K562 (cell line): Measurements from ENCODE around the gene FRMD5. TPM values are rescaled to one million over a fixed set of nuclear protein-coding genes. Genes with fewer than 3 reads are reported as not detected.

Source experiments
- ATAC-seq: fragments of 200-7000 bp; cut with Tn5 transposase; 3 replicates; pipeline ENCODE4 v1.9.1; 2020; ENCODE audit warnings: moderate library complexity
- BruUV-seq: library from RNA; stranded (reverse); fragments of 400-500 nt; replicated peaks from 2 replicates; lab custom pipeline; 2021; lab: Mats Ljungman, UMichigan
- CTCF ChIA-PET: fragments of 300-600 bp; formaldehyde crosslinking; extraction: SDS; loops from one replicate; lab custom pipeline; 2021; ENCODE audit warnings: low intra/inter-chr PET ratio; lab: Yijun Ruan, JAX
- POLR2A ChIA-PET: fragments of 300-600, 350-650 bp; sonication (Branson Sonifier 250); formaldehyde crosslinking; extraction: SDS; loops from one replicate; lab custom pipeline; 2021; ENCODE audit warnings: antibody characterized with exemption, inconsistent platforms; lab: Yijun Ruan, JAX
- DNase-seq, 4 experiments: peaks; one replicate each; pipeline versions ENCODE4 v3.0.0 to v3.0.0-alpha.2; 2011 to 2018; ENCODE audit warnings: low spot score in 3 of 4, mixed read lengths in 3 of 4; ENCODE audit errors: extremely low read depth in 1 of 4
- FAIRE-seq: peaks from 2 replicates; lab custom pipeline; 2011; peaks lifted over from hg19 to GRCh38; lab: Jason Lieb, UNC
- H2AFZ ChIP-seq: 2 replicates; pipeline ENCODE4 v1.6.0; 2011; ENCODE audit warnings: low read depth, low read length, control low read depth, inconsistent platforms
- H3K27ac ChIP-seq: fragments of 200-600 bp; 3 replicates; pipeline ENCODE4 v1.8.0; 2011; ENCODE audit warnings: low read depth, mild to moderate bottlenecking, control low read depth, inconsistent platforms, low read length, moderate library complexity, mixed read lengths; ENCODE audit errors: extremely low read depth
- H3K27me3 ChIP-seq, 2 experiments: fragments of 300-600 bp in 1 of 2; 2 replicates in 1 of 2; 3 replicates in 1 of 2; pipeline versions ENCODE4 v1.6.0 to v1.8.0; 2011; ENCODE audit warnings: inconsistent platforms in 2 of 2, low read length in 2 of 2, mild to moderate bottlenecking in 1 of 2, mixed read lengths in 1 of 2, moderate library complexity in 1 of 2; ENCODE audit not compliant: control insufficient read depth in 2 of 2, insufficient read depth in 2 of 2
- H3K36me3 ChIP-seq: fragments of 300-600 bp; 3 replicates; pipeline ENCODE4 v1.8.0; 2011; ENCODE audit warnings: mild to moderate bottlenecking, low read length, inconsistent platforms; ENCODE audit not compliant: control insufficient read depth, insufficient read depth
- H3K4me1 ChIP-seq, 2 experiments: fragments of 200-600 bp in 1 of 2; replicated peaks in 1 of 2; 2 replicates in 1 of 2; 3 replicates in 1 of 2; pipeline versions ENCODE4 v1.5.1 to v1.8.0; 2011; ENCODE audit warnings: inconsistent platforms in 2 of 2, low read length in 2 of 2, mild to moderate bottlenecking in 1 of 2, mixed read lengths in 1 of 2, moderate library complexity in 1 of 2; ENCODE audit not compliant: control insufficient read depth in 2 of 2, insufficient read depth in 2 of 2
- H3K4me2 ChIP-seq: 2 replicates; pipeline ENCODE4 v1.6.1; 2011; ENCODE audit warnings: low read length, control low read depth, inconsistent platforms, mixed read lengths; ENCODE audit not compliant: insufficient read depth
- H3K4me3 ChIP-seq: fragments of 200-600 bp; sonication (generic), shearing (Covaris generic); 2 replicates; pipeline ENCODE4 v1.5.1; 2016; ENCODE audit warnings: control low read depth, inconsistent platforms
- H3K79me2 ChIP-seq: fragments of 200-600 bp; 3 replicates; pipeline ENCODE4 v1.8.0; 2011; ENCODE audit warnings: low read length, inconsistent platforms; ENCODE audit not compliant: control insufficient read depth, insufficient read depth
- H3K9ac ChIP-seq, 2 experiments: 2 replicates each; pipeline versions ENCODE4 v1.6.0 to v1.6.1; 2011; ENCODE audit warnings: low read depth in 2 of 2, low read length in 2 of 2, control low read depth in 1 of 2, inconsistent platforms in 1 of 2, mild to moderate bottlenecking in 1 of 2, mixed read lengths in 1 of 2; ENCODE audit not compliant: insufficient read depth in 1 of 2
- H3K9me1 ChIP-seq: one replicate; pipeline ENCODE4 v1.6.0; 2011; ENCODE audit warnings: inconsistent platforms, mild to moderate bottlenecking, low read length, moderate library complexity; ENCODE audit not compliant: control insufficient read depth, insufficient read depth
- H3K9me3 ChIP-seq: replicated peaks from 2 replicates; pipeline ENCODE4 v1.5.1; 2011; ENCODE audit warnings: low read depth, low read length, inconsistent platforms; ENCODE audit not compliant: control insufficient read depth, insufficient read depth
- H4K20me1 ChIP-seq: replicated peaks from 2 replicates; pipeline ENCODE4 v1.6.1; 2011; ENCODE audit warnings: low read length, inconsistent platforms, mixed read lengths; ENCODE audit not compliant: control insufficient read depth, insufficient read depth
- ARID3A ChIP-seq: IDR thresholded peaks from 2 replicates; pipeline ENCODE4 v1.6.1; 2012; ENCODE audit warnings: low read depth, low read length, improper control_type of control experiment, borderline replicate concordance
- BRD9 ChIP-seq: fragments of 450-650 bp; IDR thresholded peaks from 2 replicates; pipeline ENCODE4 v1.6.1; 2018; ENCODE audit warnings: low read depth; ENCODE audit not compliant: partially characterized antibody
- COPS2 ChIP-seq: fragments of 450-650 bp; conservative IDR thresholded peaks from 2 replicates; pipeline ENCODE4 v1.6.1; 2016; ENCODE audit warnings: mild to moderate bottlenecking, moderate library complexity
- CXXC5 ChIP-seq: fragments of 250-450 bp; sonication (Bioruptor Pico); IDR thresholded peaks from 2 replicates; pipeline ENCODE4 v1.8.0; 2022; ENCODE audit warnings: inconsistent platforms, mild to moderate bottlenecking, moderate library complexity
- E2F4 ChIP-seq: sonication (generic); formaldehyde crosslinking; IDR thresholded peaks from 2 replicates; pipeline ENCODE4 v1.8.0; 2022; ENCODE audit warnings: mild to moderate bottlenecking, low read depth, missing genetic modification reagents
- L3MBTL2 ChIP-seq: fragments of 450-650 bp; IDR thresholded peaks from 2 replicates; pipeline ENCODE4 v1.6.1; 2016; ENCODE audit warnings: mild to moderate bottlenecking, moderate library complexity
- MXI1 ChIP-seq: IDR thresholded peaks from 2 replicates; pipeline ENCODE4 v1.6.1; 2011; ENCODE audit warnings: low read depth, mild to moderate bottlenecking, improper control_type of control experiment, low read length
- MYBL2 ChIP-seq, 2 experiments: fragments of 450-650 bp in 1 of 2; sonication (generic) in 1 of 2; formaldehyde crosslinking in 1 of 2; IDR thresholded peaks; 2 replicates each; pipeline versions ENCODE4 v1.6.1 to v1.8.1; 2017 to 2022; ENCODE audit warnings: borderline replicate concordance in 1 of 2, inconsistent platforms in 1 of 2, low read depth in 1 of 2, mild to moderate bottlenecking in 1 of 2, missing genetic modification reagents in 1 of 2, moderate library complexity in 1 of 2
- PCBP1 ChIP-seq: fragments of 200-400 bp; formaldehyde crosslinking; IDR thresholded peaks from 2 replicates; pipeline ENCODE4 v1.6.1; 2018; ENCODE audit warnings: mild to moderate bottlenecking, low read depth, low read length; ENCODE audit not compliant: poor library complexity, severe bottlenecking
- PHF8 ChIP-seq: fragments of 200-600 bp; sonication (generic); IDR thresholded peaks from 2 replicates; pipeline ENCODE4 v1.6.1; 2012; ENCODE audit warnings: mixed run types, mild to moderate bottlenecking, inconsistent platforms, low read length, moderate library complexity, borderline replicate concordance
- POLR2B ChIP-seq: fragments of 450-650 bp; IDR thresholded peaks from 2 replicates; pipeline ENCODE4 v1.6.1; 2018; ENCODE audit warnings: low read depth; ENCODE audit not compliant: partially characterized antibody
- SMARCA5 ChIP-seq: fragments of 450-650 bp; IDR thresholded peaks from 2 replicates; pipeline ENCODE4 v1.6.1; 2016
- TAF9B ChIP-seq: fragments of 450-650 bp; IDR thresholded peaks from 2 replicates; pipeline ENCODE4 v1.6.1; 2018; ENCODE audit warnings: mild to moderate bottlenecking; ENCODE audit not compliant: partially characterized antibody
- TCF7L2 ChIP-seq: fragments of 150-350 bp; IDR thresholded peaks from 2 replicates; pipeline ENCODE4 v1.6.1; 2016; ENCODE audit warnings: low read depth, mild to moderate bottlenecking, low read length, moderate library complexity
- ZNF24 ChIP-seq: fragments of 450-650 bp; IDR thresholded peaks from 2 replicates; pipeline ENCODE4 v1.6.1; 2016
- ZNF431 ChIP-seq: sonication (generic); formaldehyde crosslinking; IDR thresholded peaks from 2 replicates; pipeline ENCODE4 v1.8.0; 2022; ENCODE audit warnings: mild to moderate bottlenecking, missing genetic modification reagents
- WGBS: fragments of 100-300 bp; shearing (Covaris generic); methylation state at CpG from one replicate; pipeline ENCODE4 v1.1.6; 2016; ENCODE audit warnings: low coverage, mixed read lengths; ENCODE audit not compliant: insufficient coverage; ENCODE audit errors: missing lambda C conversion rate; 5-methylcytosine and 5-hydroxymethylcytosine counted together
- in situ Hi-C: fragments of 300-500 bp; cut with MboI; formaldehyde crosslinking; loops from 4 replicates; pipeline ENCODE4 v1.15.0; 2018; ENCODE audit warnings: inconsistent platforms, mixed read lengths
- intact Hi-C: fragments of 100-400 bp; cut with micrococcal nuclease; formaldehyde crosslinking; loops from 2 replicates; pipeline ENCODE4 v1.14.2; 2022
- polyA plus RNA-seq, 8 experiments: library from polyadenylated mRNA; depleted of rRNA in 4 of 8; stranded (reverse) in 5 of 8; unstranded in 3 of 8; fragments of >200 nt; fragmentation: Nextera tagmentation in 2 of 8; fragmentation: Illumina TruSeq in 1 of 8; extraction: Ambion mirVana in 2 of 8; extraction: Trizol in 1 of 8; gene quantifications; 2 replicates each; pipeline versions ENCODE4 v1.2.1 to v1.2.3, GENCODE V29; 2011 to 2014; ENCODE audit warnings: inconsistent platforms in 1 of 8, missing spikeins in 1 of 8
- total RNA-seq, 7 experiments: library from RNA; depleted of rRNA in 6 of 7; stranded (reverse); fragments of >200 nt in 6 of 7; fragmentation: Illumina TruSeq in 2 of 7; extraction: Trizol in 2 of 7; gene quantifications; 2 replicates each; pipeline versions ENCODE4 v1.2.1 to v1.2.3, GENCODE V29; 2011 to 2021; ENCODE audit warnings: low replicate concordance in 1 of 7
- TF ChIP-seq, protein P1 (sequence below): fragments of 250-450 bp; sonication (Bioruptor Pico); IDR thresholded peaks from 2 replicates; pipeline ENCODE4 v1.8.0; 2022; ENCODE audit warnings: inconsistent platforms, mild to moderate bottlenecking, moderate library complexity, borderline replicate concordance
- TF ChIP-seq, protein P2 (sequence below): sonication (generic); formaldehyde crosslinking; IDR thresholded peaks from 2 replicates; pipeline ENCODE4 v1.8.0; 2022; ENCODE audit warnings: mild to moderate bottlenecking, missing genetic modification reagents

FRMD5 gene
- total and polyA plus RNA-seq, 9 of the 15 experiments (the other 6 are each of a cell fraction or from before 2014, with no cell fraction given) = 0.13 to 0.38 TPM; not detected in 7

- ChIA-PET POLR2A (interaction anchor here (0.5 to 1.1 kb wide), 4 partner anchors 10 to 507 kb away, joined by 3 to 9 read pairs (median 4); no protein-coding TSS in a partner anchor), CTCF (no interaction called here)
- no peak overlapping the region for H3K4me3 ChIP-seq
- no peaks in the 10 kb centered on the region for H3K4me1 ChIP-seq
- no peaks in the 10 kb centered on the region for H3K79me2 ChIP-seq
- H3K36me3 ChIP-seq = peaks cover 6% of the 10 kb centered on the region; the same call in 2 of the 3 replicates
- H4K20me1 ChIP-seq = no peaks in the 10 kb centered on the region
- intact Hi-C loops = no loop called here
- TF ChIP-seq ZNF24 (no peak), SMARCA5 (no peak), MYBL2 (IDR thresholded peaks at IDR 0.05; ENCODE audit: low read depth) (no peak), MYBL2 (CRISPR knock-in tag; IDR thresholded peaks at IDR 0.05; ENCODE audit: borderline replicate concordance) (no peak), COPS2 (no peak), MXI1 (no peak), ZNF431 (CRISPR knock-in tag) (no peak), TAF9B (no peak), PHF8 (no peak), PCBP1 (no peak), POLR2B (no peak), TCF7L2 (no peak), CXXC5 (no peak), L3MBTL2 (no peak), BRD9 (no peak), E2F4 (CRISPR knock-in tag) (no peak), ARID3A (no peak)
- TF ChIP-seq, protein P1, sequence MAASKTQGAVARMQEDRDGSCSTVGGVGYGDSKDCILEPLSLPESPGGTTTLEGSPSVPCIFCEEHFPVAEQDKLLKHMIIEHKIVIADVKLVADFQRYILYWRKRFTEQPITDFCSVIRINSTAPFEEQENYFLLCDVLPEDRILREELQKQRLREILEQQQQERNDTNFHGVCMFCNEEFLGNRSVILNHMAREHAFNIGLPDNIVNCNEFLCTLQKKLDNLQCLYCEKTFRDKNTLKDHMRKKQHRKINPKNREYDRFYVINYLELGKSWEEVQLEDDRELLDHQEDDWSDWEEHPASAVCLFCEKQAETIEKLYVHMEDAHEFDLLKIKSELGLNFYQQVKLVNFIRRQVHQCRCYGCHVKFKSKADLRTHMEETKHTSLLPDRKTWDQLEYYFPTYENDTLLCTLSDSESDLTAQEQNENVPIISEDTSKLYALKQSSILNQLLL (CRISPR knock-in tag) = no peak
- TF ChIP-seq, protein P2, sequence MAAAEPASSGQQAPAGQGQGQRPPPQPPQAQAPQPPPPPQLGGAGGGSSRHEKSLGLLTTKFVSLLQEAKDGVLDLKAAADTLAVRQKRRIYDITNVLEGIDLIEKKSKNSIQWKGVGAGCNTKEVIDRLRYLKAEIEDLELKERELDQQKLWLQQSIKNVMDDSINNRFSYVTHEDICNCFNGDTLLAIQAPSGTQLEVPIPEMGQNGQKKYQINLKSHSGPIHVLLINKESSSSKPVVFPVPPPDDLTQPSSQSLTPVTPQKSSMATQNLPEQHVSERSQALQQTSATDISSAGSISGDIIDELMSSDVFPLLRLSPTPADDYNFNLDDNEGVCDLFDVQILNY = no peak
- H3K27me3 ChIP-seq = no peaks in the 10 kb centered on the region
- DNase-seq (no peak), FAIRE-seq (no peak), ATAC-seq (no peak)
- in situ Hi-C loops = no loop called here
- no peak overlapping the region for H3K27ac ChIP-seq
- no peak overlapping the region for H2AFZ ChIP-seq
- WGBS = 89% methylated on average over 4 of the region's 4 CpGs
- H3K9ac ChIP-seq = no peak overlapping the region
- no TSS peak for BruUV-seq
- H3K9me1 ChIP-seq = no peaks in the 10 kb centered on the region
- H3K4me2 ChIP-seq = no peak overlapping the region
- no peaks in the 10 kb centered on the region for H3K9me3 ChIP-seq
These were observed 308.5 kb downstream of the FRMD5 start for GRCh38 chr15:43886558-43886957.
